ENCODE data around the gene TANGO6.
A peak's percentile ranks its signal among the peaks of the same experiment; 100 is the strongest.

Gene TANGO6

DNA sequence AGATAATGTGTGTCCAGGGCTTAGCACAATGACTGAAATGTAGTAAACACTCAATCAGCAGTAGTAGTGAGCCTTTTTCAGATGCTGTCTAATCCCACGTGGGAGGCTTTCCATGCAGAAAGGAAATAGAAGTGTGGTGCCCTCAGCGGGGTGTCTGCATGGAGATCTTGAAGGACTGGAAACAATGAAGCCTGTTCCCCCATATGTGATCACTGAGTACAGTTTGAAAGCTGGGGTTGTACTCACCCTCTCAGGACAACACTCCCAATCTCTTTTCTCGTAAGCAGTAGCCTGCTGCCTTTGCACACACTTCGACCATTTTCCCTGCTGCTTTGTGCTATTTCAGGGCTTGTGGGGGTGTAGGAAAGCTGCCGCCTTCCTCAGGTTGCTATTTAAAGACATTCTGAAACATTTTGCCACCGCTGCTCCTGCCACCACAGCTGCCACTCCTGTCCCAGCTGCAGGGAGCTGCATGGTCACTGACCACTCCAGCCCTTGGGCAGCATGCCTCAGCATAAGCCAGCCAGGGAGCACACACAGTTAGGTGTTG, 221.5 kb downstream of the TANGO6 start:
- DNase-seq, result no peak

DNA sequence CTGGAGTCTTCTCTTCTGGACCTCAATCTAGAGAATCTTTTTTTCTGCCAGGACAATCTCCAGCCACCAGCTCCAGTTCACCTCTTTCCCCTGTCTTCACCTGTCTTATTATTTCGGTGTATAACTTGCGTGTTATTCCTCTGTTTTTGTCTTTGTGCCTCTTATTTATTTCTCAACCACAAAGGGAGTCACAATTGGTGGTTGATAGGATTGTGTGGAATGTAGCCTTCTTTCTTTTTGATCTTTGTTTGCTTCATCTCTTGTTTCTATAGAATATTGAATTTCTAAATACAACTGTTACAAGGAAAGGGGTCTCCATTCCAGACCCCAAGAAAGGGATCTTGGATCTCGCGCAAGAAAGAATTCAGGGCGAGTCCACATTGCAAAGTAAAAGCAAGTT, 226.2 kb downstream of the TANGO6 start:
- DNase-seq, result no peak

- DNase-seq, result no peak
Measured at GRCh38 chr16:69071036-69071435, 227.7 kb downstream of the TANGO6 start.

DNA sequence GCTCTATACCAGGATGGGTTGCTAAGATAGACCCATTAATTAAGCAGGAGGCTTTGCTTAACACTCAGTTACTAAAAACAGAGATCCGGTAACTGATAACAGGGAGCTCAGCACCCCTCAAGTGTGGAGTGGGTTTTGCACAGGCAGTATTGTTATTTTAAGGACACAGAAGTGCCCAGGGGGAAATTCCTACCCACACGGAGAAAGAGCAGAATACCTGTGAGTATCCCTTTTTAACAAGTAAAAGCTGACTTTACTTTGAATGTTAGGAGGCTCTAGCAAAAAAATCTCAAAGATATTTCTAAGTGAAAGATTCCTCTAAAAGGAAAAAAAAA, 229.3 kb downstream of the TANGO6 start:
- DNase-seq, result no peak

- no peak for DNase-seq
Measured at GRCh38 chr16:69073181-69073702, 229.9 kb downstream of the TANGO6 start.

- no peak for DNase-seq
Measured at GRCh38 chr16:69077251-69077650, 233.9 kb downstream of the TANGO6 start.

GRCh38 chr16:69078073-69078472, 234.7 kb downstream of the TANGO6 start:
- DNase-seq, result no peak

DNA sequence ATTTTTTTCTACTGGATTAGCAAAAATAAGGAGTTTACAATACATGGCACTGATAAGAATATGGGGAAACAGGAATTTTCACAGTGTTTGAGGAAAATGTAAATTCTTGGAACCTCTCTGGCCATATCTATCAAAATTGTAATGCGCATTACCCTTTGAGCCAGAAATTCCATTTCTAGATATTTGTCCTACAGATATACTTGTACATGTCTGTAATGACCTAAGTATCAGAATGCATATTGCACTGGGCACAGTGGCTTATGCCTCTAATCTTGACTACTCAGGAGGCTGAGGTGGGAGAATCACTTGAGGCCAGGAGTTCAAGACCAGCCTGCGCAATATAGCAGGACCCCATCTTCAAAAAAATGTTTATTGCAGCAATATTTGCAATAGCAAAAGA, 236.4 kb downstream of the TANGO6 start:
- no peak for DNase-seq

GRCh38 chr16:69083306-69083941, 240.1 kb downstream of the TANGO6 start:
- DNase-seq, result no peak

GRCh38 chr16:69084289-69084688, 241.0 kb downstream of the TANGO6 start:
- DNase-seq, result no peak

GRCh38 chr16:69085032-69085695, 241.8 kb downstream of the TANGO6 start:
- no peak for DNase-seq

DNA sequence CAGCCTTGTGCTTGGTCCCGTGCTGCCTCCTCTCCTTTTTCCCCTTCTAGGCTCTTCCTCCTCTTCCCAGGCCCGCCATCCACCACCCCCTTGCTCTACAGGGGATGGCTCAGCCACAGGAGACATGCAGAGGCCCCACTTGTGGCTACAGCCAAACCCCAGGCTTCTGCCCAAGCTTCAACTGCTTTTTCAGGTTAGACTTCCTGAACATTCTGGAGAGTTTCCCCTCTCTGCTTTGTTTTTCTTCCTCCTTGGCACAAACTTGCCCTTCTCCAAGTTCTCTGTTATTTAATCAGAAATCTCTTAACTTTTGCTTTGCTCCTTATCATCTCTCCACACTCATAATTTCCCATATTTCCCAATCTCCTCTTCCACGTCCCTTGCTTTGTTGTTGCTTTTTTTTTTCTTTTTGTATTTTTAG, 243.8 kb downstream of the TANGO6 start:
- DNase-seq, result no peak

DNA sequence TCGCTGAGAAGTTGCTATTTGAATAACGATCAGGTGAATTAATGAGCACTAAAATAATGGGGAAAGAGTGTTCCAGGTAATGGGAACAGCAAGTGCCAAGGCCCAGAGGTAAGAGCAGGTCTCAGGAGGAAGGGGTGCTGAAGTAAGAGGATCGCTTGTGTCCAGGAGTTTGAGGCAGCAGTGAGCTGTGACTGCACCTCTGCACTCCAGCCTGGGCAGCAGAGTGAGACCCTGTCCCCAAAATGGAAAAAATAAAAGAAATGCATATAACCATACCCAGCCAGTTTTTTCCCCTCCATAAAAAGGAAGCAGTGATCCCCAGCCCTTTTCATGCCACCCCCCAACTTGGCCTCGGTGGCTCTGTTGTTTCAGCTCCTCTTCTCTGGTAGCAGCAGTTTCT, 245.4 kb downstream of the TANGO6 start:
- DNase-seq, result no peak

- DNase-seq, result peak; percentile 49
Measured at GRCh38 chr16:69089091-69089910, 246.0 kb downstream of the TANGO6 start.

DNA sequence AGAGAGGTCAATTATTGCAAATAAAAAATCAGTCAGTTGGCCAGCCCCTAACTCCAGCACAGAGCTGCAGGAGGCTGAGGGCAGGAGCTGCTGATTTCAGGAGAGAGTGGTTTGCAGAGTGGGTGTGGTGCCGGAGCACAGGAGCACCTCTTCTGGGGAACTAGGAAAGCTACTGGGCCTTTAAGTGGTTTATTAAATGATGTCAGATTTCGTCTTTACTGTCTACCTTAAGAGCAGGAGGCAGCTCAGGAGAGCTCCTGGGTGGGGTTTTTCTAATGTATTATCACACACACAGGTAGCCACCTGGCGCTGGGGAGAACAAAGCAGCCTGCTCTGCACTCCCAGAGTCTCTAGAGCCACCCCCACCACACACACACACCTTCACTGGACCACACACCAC, 250.6 kb downstream of the TANGO6 start:
- no peak for DNase-seq

GRCh38 chr16:69094501-69094900, 251.2 kb downstream of the TANGO6 start:
- no peak for DNase-seq

- DNase-seq, result no peak
Measured at GRCh38 chr16:69095193-69095592, 251.9 kb downstream of the TANGO6 start.

DNA sequence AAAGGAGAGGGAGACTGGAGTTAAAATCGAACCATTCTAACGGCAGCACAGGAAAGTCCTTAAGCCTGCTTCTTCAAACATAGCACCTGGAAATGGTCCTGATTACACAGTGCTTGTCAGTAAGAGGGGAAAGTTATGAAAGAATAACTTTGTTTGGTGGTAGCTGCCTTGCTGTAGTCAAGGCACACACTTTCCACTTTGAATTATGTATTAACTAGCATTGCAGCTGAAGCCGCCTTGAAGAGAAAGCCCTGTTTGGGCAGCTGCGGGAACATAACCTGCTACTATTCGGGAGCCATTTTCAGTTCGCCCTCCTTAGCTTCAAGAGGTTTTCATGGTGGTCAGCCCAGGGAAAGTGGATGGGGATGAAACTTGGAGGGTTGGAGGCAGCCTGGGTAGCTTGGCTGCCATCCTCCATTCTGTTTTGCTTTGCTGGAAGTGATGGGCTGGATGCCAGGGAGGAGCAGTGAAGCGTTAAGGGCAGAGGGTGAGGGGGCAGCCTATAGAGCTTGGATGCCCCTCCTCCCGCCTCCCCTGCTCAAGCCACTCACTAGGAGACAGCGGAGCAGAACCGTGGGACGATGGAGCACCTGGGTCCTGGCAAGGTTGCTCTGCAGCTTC, 256.9 kb downstream of the TANGO6 start:
- DNase-seq, result no peak

DNA sequence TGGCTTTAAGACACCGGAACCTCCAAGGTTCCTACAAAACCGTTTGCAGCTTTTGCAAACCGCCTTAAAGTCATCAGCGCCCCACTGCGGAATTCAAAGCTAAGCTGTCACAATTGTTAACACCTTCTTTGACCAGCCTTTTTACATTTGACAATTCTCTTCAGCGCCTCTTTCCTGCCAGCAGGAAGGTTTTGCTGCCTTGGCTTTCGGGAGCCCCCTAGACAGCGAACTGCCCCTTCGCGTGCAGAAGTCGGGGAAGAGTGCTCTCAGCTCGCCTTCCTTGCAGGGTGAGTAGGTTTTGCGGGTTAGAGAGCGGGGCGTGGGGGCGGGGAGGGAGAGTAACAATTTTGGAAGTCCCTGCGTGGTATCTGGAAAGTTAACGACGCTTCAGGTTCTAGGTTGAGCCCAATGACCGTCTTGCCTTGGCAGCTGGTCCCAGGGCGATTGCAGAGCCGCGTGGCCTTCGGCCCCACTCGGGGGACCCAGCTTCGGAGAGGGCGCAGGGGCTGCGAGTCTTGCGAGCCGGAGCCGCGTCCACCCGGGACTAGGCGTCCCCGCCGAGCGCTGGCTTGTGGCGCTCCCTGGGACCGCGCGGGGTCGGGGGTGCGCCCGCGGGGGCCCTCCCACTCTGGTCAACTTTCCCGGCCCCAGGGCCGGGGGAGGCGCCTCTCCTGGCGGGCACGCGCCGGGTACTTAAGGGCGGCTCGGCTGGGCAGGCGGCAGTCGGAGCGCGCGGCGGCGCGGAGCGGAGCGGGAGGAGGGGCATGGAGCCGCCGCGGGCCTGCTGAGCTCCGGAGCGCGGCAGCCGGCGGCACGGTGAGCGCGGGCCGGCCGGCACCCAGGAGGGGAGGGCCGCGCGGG, 262.4 kb downstream of the TANGO6 start, which contains the start of gene HAS3:
HAS3 (plus strand) TSS at position 153 of the 861 bp plus-strand sequence. CDS start 3,743 bp downstream, outside the sequence.
- peak; percentile 61 for DNase-seq

DNA sequence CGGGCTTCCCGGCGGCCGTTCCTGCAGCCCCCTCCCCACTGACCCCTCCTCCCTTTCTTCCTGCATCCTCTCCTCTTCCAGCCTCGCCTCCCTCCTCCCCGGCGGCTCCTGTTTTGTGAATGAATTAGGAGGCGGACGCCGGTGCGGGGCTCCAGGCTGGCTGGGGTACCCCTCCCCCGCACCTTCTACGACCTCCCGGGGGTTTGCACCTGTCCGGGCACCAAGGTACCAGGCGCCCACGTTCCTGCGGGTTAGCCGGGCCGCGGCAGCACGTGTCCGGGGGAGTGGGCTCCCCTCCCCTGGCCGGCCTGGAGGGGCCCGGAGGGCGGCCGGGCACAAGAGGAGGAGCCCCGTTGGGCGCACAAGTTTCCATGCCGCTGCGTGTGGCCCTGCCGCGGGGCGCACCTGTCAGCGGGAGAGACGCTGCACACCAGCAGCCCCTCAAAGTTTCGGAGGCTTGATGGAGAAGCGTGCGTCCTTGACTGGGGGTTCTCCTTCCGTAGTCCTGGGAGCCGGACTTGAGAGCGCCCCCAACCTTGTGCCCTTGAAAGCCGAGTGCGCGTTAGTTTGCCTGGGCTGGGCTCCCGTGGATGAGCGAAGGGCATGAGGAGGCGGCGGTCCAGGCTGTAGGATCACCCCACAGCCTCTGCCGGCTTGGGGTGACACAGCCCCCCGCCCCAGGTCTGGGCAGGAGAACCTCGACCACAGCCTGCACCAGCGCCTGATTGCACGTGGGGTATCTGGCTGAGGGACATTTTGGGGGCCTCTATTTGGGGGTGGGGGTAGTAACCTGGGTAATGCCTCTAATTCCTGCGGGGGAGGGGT, 263.4 kb downstream of the TANGO6 start:
- peak; percentile 29 for DNase-seq
